ENCODE results near the gene KANSL3. TPM values are rescaled to one million over a fixed set of nuclear protein-coding genes. Genes with fewer than 3 reads are reported as not detected.

KANSL3 gene
- total RNA-seq (2022; extraction: Qiagen RNA extraction; ENCODE audit: low read depth) = 22.0 to 31.2 TPM (median 27.7 TPM) in 5 replicates

GRCh38 chr2:96638144-96639121 is at the start of gene KANSL3:
KANSL3 (minus strand) TSS chr2:96638312; CDS start chr2:96637135, 1,177 bp downstream.

GRCh38 chr2:96642564-96643360 is 4.7 kb upstream of the KANSL3 start, which contains the start of gene FER1L5:
FER1L5 (plus strand) TSS chr2:96642764; CDS start chr2:96642837, 73 bp downstream.

Other genes with a start within 250 kb of the KANSL3 start
- gene NEURL3, start 133.0 kb downstream of the KANSL3 start, total RNA-seq (2022; extraction: Qiagen RNA extraction; ENCODE audit: low read depth) = 0.82 to 1.2 TPM (median 1.0 TPM) in 5 replicates
- gene ARID5A, start 101.6 kb downstream of the KANSL3 start, total RNA-seq (2022; extraction: Qiagen RNA extraction; ENCODE audit: low read depth) = 4.6 to 7.9 TPM (median 7.1 TPM) in 5 replicates
- gene FER1L5, start 4.5 kb upstream of the KANSL3 start, total RNA-seq (2022; extraction: Qiagen RNA extraction; ENCODE audit: low read depth) = not detected in 5 replicates
- gene LMAN2L, start 101.8 kb upstream of the KANSL3 start, total RNA-seq (2022; extraction: Qiagen RNA extraction; ENCODE audit: low read depth) = 19.3 to 24.3 TPM (median 21.9 TPM) in 5 replicates
- 10.3 to 15.5 TPM (median 13.6 TPM) in 5 replicates for gene CNNM4, start 122.6 kb upstream of the KANSL3 start, total RNA-seq (2022; extraction: Qiagen RNA extraction; ENCODE audit: low read depth)
- 7.9 to 15.9 TPM (median 13.8 TPM) in 5 replicates for gene CNNM3, start 178.0 kb upstream of the KANSL3 start, total RNA-seq (2022; extraction: Qiagen RNA extraction; ENCODE audit: low read depth)
- gene ANKRD23, start 205.7 kb upstream of the KANSL3 start, total RNA-seq (2022; extraction: Qiagen RNA extraction; ENCODE audit: low read depth) = 0.45 to 3.1 TPM (median 2.2 TPM) in 5 replicates
- 19.0 to 22.0 TPM (median 20.6 TPM) in 5 replicates for gene ANKRD39, start 219.7 kb upstream of the KANSL3 start, total RNA-seq (2022; extraction: Qiagen RNA extraction; ENCODE audit: low read depth)
- 12.2 to 25.7 TPM (median 20.2 TPM) in 5 replicates for gene SEMA4C, start 231.8 kb upstream of the KANSL3 start, total RNA-seq (2022; extraction: Qiagen RNA extraction; ENCODE audit: low read depth)